ENCODE data around the gene CTIF.

Gene CTIF

GRCh38 chr18:48852292-48852691 lies 313.5 kb downstream of the CTIF start:
- DNase-seq (ENCODE audit: low read depth), result no peak

GRCh38 chr18:48852794-48853193 lies 314.0 kb downstream of the CTIF start:
- no peak for DNase-seq (ENCODE audit: low read depth)

GRCh38 chr18:48853588-48853987 lies 314.8 kb downstream of the CTIF start:
- DNase-seq (ENCODE audit: low read depth), result no peak

GRCh38 chr18:48854780-48855179 lies 315.9 kb downstream of the CTIF start:
- DNase-seq (ENCODE audit: low read depth), result no peak

DNA sequence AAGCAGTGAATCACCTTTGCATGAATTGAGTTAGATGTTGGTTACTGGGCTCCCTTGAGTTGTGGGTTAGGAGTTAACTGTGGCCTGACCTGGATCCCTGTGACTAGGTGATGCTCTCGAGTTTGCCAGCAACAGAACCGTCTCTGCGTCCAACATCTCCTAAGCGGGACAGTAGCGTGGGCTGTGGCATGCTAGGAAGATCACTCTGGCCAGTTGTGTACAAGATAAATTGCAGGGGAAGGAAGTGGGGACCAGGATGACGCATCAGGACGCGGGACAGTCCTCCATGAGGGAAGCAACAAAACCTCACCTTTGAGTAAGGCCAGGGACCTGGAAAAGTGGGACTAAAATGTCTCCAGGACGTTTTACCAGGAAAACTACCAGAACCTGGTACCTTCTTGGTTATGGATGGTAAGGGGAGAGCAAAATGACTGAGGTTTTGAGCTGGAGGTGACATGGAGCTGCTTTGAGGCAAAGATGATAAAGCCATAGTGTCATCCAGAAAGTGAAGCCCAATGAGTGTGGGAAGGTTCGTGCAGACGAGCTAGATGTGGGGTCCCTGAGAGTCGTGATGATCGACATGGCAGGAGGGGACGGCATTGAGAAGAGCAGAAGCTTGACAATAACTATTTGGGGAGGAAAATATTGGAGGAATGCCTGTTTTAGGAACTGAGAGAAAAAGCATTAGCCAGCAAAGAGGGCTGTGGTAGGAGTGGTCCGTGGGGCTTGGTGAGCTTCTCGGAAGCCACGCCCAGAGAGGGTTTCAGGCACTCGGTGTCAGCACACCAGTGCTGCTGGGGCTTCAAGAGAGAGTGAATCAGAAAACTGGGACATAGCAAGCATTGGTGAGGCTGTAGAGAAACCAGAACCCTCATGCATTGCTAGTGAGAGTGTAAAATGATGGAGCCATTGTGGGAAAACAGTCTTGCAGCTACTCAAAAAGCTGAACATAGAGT lies 316.9 kb downstream of the CTIF start:
- DNase-seq (ENCODE audit: low read depth), result no peak

DNA sequence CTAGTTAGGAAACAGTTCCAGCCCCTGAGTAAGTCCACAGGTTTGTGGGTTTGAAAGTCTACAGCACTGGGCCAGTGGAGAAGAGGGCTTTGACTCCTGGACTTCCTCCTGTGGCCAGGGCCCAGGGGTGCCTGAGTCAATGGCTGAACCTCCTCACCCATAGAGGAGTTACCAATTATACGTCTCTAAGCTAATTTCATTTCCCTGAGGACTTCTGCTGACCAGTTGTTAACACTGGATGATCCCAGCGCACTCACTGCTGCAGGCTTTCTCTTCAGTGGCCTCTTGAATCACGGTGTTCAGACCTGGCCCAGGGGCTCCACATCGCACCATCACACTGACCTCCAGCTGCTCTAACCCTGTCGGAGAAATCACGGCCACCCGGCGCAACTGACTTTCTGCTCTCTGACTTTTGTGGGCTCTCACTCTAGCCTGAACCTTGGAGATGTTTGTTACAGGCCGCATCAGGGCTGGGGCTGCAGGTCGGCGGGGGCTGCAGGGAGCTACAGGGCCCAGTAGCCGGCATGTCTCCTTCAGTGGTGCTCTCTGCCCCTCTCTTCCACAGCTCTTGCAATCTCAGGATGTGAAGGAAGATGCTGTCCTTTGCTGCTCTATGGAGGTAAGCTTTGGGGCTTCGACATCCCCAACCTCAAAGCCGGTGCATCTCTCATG lies 318.3 kb downstream of the CTIF start:
- DNase-seq (ENCODE audit: low read depth), result no peak

- DNase-seq (ENCODE audit: low read depth), result no peak
These were observed 319.8 kb downstream of the CTIF start for GRCh38 chr18:48858676-48859075.

- no peak for DNase-seq (ENCODE audit: low read depth)
These were observed 320.8 kb downstream of the CTIF start for GRCh38 chr18:48859311-48860268.

GRCh38 chr18:48860269-48861180 lies 321.7 kb downstream of the CTIF start:
- no peak for DNase-seq (ENCODE audit: low read depth)

DNA sequence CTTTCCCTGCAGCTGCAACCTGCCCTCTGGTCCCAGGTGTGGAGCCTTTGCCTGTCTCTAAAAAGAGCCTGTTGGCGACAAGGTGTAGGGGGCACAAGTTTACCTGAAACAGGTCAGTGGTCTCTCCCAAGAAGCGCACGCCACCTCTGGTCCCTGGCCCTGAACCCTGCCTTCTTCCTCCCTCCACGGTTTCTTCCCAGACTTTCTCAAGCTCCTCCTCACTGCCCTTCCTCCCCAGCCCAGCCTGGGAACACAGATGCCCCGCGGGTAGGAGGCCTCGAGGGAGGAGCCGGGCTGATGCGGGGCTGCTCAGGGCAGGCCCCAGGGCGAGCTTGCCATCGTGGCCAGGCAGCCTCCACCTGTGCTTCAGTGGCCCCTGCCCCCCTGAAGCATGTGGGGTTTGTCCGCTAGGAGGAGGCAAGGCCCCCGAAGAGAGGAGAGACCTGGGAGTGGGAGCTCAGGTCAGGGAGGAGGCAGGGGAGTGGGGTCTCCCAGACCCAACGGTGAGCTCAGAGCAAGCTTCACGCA lies 322.4 kb downstream of the CTIF start:
- DNase-seq (ENCODE audit: low read depth), result no peak

DNA sequence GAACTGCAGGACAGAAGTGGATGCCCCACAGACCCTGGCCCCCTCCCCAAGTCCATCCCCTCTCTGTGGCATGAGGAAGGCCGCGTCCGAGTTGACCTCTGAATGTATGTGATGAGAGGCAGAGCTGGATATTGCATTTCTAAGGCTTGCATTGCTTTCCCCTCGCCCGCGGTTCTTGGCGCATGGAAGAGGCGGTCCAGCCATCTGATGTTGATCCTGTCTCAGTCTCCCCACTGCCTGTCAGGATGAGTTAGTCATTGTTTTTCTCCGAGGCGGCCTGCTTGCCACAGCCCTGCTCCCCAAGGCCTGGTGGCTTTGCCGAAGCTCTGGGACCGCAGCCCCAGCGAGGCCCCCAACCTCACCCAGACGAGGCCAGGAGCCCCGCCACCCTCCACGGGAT lies 323.3 kb downstream of the CTIF start:
- no peak for DNase-seq (ENCODE audit: low read depth)

GRCh38 chr18:48862678-48863270 lies 323.9 kb downstream of the CTIF start:
- no peak for DNase-seq (ENCODE audit: low read depth)

DNA sequence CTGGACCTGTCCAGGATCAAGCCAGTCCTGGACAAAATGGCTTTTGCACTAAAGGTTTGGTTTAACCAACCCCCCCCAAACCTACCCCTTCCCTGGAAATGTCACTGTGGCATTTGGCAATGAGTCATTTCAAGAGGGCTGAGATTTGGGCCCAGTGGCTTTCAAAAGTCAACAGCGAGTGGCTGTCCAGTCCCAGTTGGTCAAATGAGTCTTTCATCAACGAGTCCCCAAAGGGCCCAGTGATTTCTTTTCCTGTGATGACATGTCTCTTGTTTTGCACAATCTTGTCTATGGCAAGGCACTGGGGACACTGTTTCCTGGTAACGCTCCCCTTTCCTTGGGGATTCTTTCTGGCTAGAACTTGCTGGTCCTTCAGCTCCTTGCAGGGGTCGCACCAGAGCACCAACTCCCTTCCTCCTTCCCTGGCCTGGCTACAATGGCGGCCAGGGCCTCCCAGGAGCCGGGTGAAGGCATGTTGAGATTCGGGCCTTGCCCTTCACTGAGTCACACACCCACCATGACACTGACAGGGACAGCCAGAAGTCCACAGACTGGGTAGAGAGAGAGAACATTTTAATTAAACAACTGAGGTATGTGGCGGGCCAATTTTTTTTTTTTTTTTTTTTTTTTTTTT lies 324.7 kb downstream of the CTIF start:
- no peak for DNase-seq (ENCODE audit: low read depth)

- no peak for DNase-seq (ENCODE audit: low read depth)
These were observed 326.0 kb downstream of the CTIF start for GRCh38 chr18:48864876-48865275.

GRCh38 chr18:48866028-48866733 lies 327.4 kb downstream of the CTIF start:
- no peak for DNase-seq (ENCODE audit: low read depth)

- DNase-seq (ENCODE audit: low read depth), result no peak
These were observed 328.0 kb downstream of the CTIF start for GRCh38 chr18:48866856-48867255.

DNA sequence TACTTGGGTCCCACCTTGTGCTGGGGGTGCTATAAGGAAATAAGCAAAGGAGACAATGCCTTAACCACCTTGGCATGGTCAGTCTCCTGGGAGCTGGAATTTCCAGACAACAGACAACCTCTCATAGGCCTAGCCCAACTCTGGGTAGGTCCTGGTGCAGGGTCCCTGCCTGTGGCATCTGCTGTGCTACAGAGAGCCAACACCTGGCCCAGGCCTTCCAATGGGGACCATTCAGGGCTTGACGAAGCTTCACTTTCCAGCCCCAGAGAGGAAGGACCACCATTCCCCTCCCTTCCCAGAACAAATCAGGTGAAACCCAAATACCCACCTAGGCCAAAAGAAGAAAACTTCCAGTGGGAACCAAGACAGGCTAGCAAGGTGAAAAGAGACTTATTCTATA lies 329.1 kb downstream of the CTIF start:
- no peak for DNase-seq (ENCODE audit: low read depth)

DNA sequence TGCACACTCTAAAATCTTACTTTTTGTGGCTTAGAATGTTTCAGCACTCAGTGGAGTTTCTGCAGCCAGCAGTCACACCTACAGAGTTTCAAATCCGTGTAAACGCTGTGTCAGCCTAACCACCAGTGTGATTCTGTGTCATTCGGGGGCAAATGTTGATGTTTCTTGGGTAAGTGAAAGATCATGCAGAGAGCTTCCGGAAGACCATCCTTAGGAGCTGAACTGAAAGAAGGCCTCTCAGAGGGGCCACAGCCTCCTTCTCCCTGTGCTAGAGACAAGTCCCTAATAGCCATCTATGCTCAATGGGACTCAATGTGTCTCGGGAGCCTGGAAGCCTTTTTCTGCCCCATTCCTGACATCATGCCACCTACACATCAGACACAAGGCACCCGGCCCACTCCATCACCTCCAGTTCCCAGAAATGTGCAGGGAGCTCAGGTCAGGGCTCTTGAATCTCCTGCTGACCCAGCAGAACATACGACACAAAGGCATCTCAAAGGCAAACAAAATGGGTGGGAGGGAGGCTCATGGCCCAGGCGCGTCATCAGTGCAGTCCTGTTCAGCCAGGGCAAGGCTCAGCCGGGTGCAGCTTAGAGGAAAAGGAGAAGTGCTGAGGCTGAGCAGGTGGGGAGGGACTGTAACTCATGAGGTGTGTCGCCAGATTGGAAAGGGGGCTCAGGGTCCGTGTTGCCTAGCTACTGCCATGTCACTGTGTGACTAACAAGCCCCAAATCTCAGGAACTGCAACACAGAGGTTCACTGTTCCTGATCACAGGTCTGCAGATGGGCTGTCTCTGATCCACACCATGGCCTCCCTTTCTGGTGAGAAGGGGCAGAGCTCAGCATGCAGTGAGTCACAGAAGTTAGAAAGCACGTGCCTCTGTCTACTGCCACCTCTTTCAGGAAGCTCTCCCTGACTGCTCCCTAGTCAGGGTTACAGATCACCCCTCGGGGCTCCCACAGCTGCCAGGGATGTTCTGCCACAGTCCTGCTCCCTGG lies 329.9 kb downstream of the CTIF start:
- peak; percentile 13 for DNase-seq (ENCODE audit: low read depth)

All from stimulated activated CD8-positive, alpha-beta memory T cell treated with anti-CD3 and anti-CD28 coated beads, Interleukin-7, amount 100 ng/mL, for 24 hours (primary cell).